Tibial nerve (tissue), 4 donors: ENCODE measurements around the gene PRKAR1B. TPM values are rescaled to one million over a fixed set of nuclear protein-coding genes. Genes with fewer than 3 reads are reported as not detected.

Experiments used
- DNase-seq, 2 donors: peaks; one replicate each; pipeline ENCODE4 v3.0.0-alpha.2; 2019; ENCODE audit warnings: low spot score in 2 of 2
- H3K27ac ChIP-seq, 4 donors: fragments of 200-600 bp; sonication (generic) in 3 of 4; one replicate each; pipeline ENCODE4 v1.5.1; 2017 to 2019; ENCODE audit warnings: mild to moderate bottlenecking in 1 of 4
- H3K27me3 ChIP-seq, 2 donors: fragments of 200-600 bp; sonication (generic) in 1 of 2; one replicate each; pipeline versions ENCODE4 v1.5.1 to v1.6.0; 2017 to 2019
- H3K36me3 ChIP-seq, 3 donors: fragments of 200-600 bp; sonication (generic); one replicate each; pipeline ENCODE4 v1.5.1; 2018 to 2019
- H3K4me1 ChIP-seq, 4 donors: fragments of 200-600 bp; sonication (generic) in 3 of 4; one replicate each; pipeline ENCODE4 v1.5.1; 2017 to 2019
- H3K4me3 ChIP-seq, 4 donors: fragments of 200-600 bp; sonication (generic) in 3 of 4; one replicate each; pipeline ENCODE4 v1.5.1; 2017 to 2019; ENCODE audit warnings: mild to moderate bottlenecking in 1 of 4, moderate library complexity in 1 of 4
- H3K9me3 ChIP-seq, 4 donors: fragments of 200-600 bp; sonication (generic) in 3 of 4; one replicate each; pipeline ENCODE4 v1.5.1; 2017 to 2019
- CTCF ChIP-seq, 5 experiments: fragments of 200-600 bp in 3 of 5; fragments of 450-650 bp in 2 of 5; sonication (generic) in 3 of 5; IDR thresholded peaks; one replicate each; pipeline ENCODE4 v1.5.1; 2016 to 2019; ENCODE audit warnings: antibody characterized with exemption in 5 of 5, mild to moderate bottlenecking in 3 of 5, moderate library complexity in 2 of 5
- EP300 ChIP-seq, 2 donors: sonication (generic); formaldehyde crosslinking; IDR thresholded peaks; one replicate each; pipeline ENCODE4 v1.6.1; 2017; ENCODE audit warnings: antibody characterized with exemption in 2 of 2, mild to moderate bottlenecking in 1 of 2
- POLR2A ChIP-seq, 2 donors: fragments of 450-650 bp; IDR thresholded peaks; one replicate each; pipeline ENCODE4 v1.6.1; 2017; ENCODE audit warnings: antibody characterized with exemption in 2 of 2, mild to moderate bottlenecking in 2 of 2, moderate library complexity in 2 of 2
- WGBS, 2 donors: methylation state at CpG; one replicate each; pipeline ENCODE4 v1.1.5; 2018; 5-methylcytosine and 5-hydroxymethylcytosine counted together
- total RNA-seq, 4 donors: library from RNA; depleted of rRNA; stranded (reverse); fragments of >200 nt; gene quantifications; one replicate each; pipeline ENCODE4 v1.1.0, GENCODE V29; 2016

The PRKAR1B gene
- total RNA-seq, 4 donors from 2014 or later, result 2.7 to 12.3 (median 4.8) TPM

- no peaks in the 10 kb centered on the region for H3K36me3 ChIP-seq
These were observed 101.6 kb downstream of the PRKAR1B start for GRCh38 chr7:625376-625971.

GRCh38 chr7:623464-623863, 103.6 kb downstream of the PRKAR1B start:
- WGBS, 2 donors, result 98% methylated on average over 8 of the region's 8 CpGs
- H3K9me3 ChIP-seq, result peaks cover 4 to 56% (median 8%) of the 10 kb centered on the region in 4 donors
- no peaks in the 10 kb centered on the region for H3K4me1 ChIP-seq
- H3K27me3 ChIP-seq, result no peaks in the 10 kb centered on the region
- no peak overlapping the region for H3K4me3 ChIP-seq
- TF ChIP-seq POLR2A (IDR thresholded peaks at IDR 0.05) (no peak), EP300 (IDR thresholded peaks at IDR 0.05) (no peak)
- H3K36me3 ChIP-seq, result no peaks in the 10 kb centered on the region
- DNase-seq, result no peak
- no peak overlapping the region for H3K27ac ChIP-seq

More at GRCh38 chr7:625376-625971, 101.6 kb downstream of the PRKAR1B start:
- no peak for DNase-seq
- no peak overlapping the region for H3K4me3 ChIP-seq
- H3K27ac ChIP-seq, result no peak overlapping the region
- H3K4me1 ChIP-seq, result no peaks in the 10 kb centered on the region
- peaks cover 2 to 51% (median 6%) of the 10 kb centered on the region in 4 donors for H3K9me3 ChIP-seq
- TF ChIP-seq EP300 (IDR thresholded peaks at IDR 0.05) (no peak), POLR2A (IDR thresholded peaks at IDR 0.05) (no peak), CTCF (IDR thresholded peaks at IDR 0.05) (no peak)
- 88 to 94% methylated on average over 8 of the region's 8 CpGs for WGBS, 2 donors
- H3K27me3 ChIP-seq, result no peaks in the 10 kb centered on the region

GRCh38 chr7:621572-622285, 105.4 kb downstream of the PRKAR1B start:
- H3K27ac ChIP-seq, result no peak overlapping the region
- WGBS, 2 donors, result 88 to 89% methylated on average over 8 of the region's 8 CpGs

GRCh38 chr7:620885-621284, 106.2 kb downstream of the PRKAR1B start:
- no peak for TF ChIP-seq EP300 (IDR thresholded peaks at IDR 0.05)
- no peak for TF ChIP-seq POLR2A (IDR thresholded peaks at IDR 0.05)
- TF ChIP-seq CTCF (IDR thresholded peaks at IDR 0.05), result no peak
- H3K4me1 ChIP-seq, result no peaks in the 10 kb centered on the region
- H3K9me3 ChIP-seq, result peaks cover 4 to 51% (median 8%) of the 10 kb centered on the region in 4 donors
- no peak overlapping the region for H3K27ac ChIP-seq
- no peak overlapping the region for H3K4me3 ChIP-seq
- no peaks in the 10 kb centered on the region for H3K36me3 ChIP-seq
- no peak for DNase-seq
- H3K27me3 ChIP-seq, result no peaks in the 10 kb centered on the region

More at GRCh38 chr7:621572-622285, 105.4 kb downstream of the PRKAR1B start:
- Histone ChIP-seq H3K4me3 (no peak overlapping the region), H3K27me3 (no peaks in the 10 kb centered on the region), H3K36me3 (no peaks in the 10 kb centered on the region), H3K4me1 (no peaks in the 10 kb centered on the region), H3K9me3 (peaks cover 4 to 56% (median 8%) of the 10 kb centered on the region in 4 donors)
- DNase-seq, result no peak
- TF ChIP-seq EP300 (IDR thresholded peaks at IDR 0.05), result no peak
- TF ChIP-seq CTCF (IDR thresholded peaks at IDR 0.05), result no peak
- no peak for TF ChIP-seq POLR2A (IDR thresholded peaks at IDR 0.05)

- no peaks in the 10 kb centered on the region for H3K4me1 ChIP-seq
- no peak overlapping the region for H3K27ac ChIP-seq
- no peak for DNase-seq
- TF ChIP-seq POLR2A (IDR thresholded peaks at IDR 0.05), result no peak
- TF ChIP-seq EP300 (IDR thresholded peaks at IDR 0.05), result no peak
- no peak for TF ChIP-seq CTCF (IDR thresholded peaks at IDR 0.05)
- H3K9me3 ChIP-seq, result peaks cover 4 to 42% (median 8%) of the 10 kb centered on the region in 4 donors
- H3K4me3 ChIP-seq, result no peak overlapping the region
- no peaks in the 10 kb centered on the region for H3K27me3 ChIP-seq
- H3K36me3 ChIP-seq, result no peaks in the 10 kb centered on the region
- WGBS, 2 donors, result 43 to 71% methylated on average over 5 of the region's 5 CpGs
These were observed 107.0 kb downstream of the PRKAR1B start for GRCh38 chr7:620056-620455.
